Fibroblast of the aortic adventitia (primary cell): ENCODE measurements around the gene MRPL38. TPM values are rescaled to one million over a fixed set of nuclear protein-coding genes. Genes with fewer than 3 reads are reported as not detected.

Experiments used
- DNase-seq: peaks from one replicate; pipeline ENCODE4 v3.0.0-alpha.2; 2010; ENCODE audit warnings: low read depth
- H3K4me3 ChIP-seq: 2 replicates; pipeline ENCODE4 v1.5.1; 2011; ENCODE audit warnings: low read depth, mild to moderate bottlenecking, control low read depth, low read length, moderate library complexity
- total RNA-seq: library from RNA; depleted of rRNA; stranded (reverse); fragments of >200 nt; gene quantifications from 2 replicates; pipeline ENCODE4 v1.2.3, GENCODE V29; 2012; ENCODE audit warnings: low replicate concordance
- TF ChIP-seq, protein P1 (sequence below): IDR thresholded peaks from 2 replicates; pipeline ENCODE4 v1.5.1; 2011; ENCODE audit warnings: mild to moderate bottlenecking, low read length, control low read depth, inconsistent platforms; ENCODE audit not compliant: insufficient read depth

The MRPL38 gene
- total RNA-seq, 1 donor = 27.0 TPM

DNA sequence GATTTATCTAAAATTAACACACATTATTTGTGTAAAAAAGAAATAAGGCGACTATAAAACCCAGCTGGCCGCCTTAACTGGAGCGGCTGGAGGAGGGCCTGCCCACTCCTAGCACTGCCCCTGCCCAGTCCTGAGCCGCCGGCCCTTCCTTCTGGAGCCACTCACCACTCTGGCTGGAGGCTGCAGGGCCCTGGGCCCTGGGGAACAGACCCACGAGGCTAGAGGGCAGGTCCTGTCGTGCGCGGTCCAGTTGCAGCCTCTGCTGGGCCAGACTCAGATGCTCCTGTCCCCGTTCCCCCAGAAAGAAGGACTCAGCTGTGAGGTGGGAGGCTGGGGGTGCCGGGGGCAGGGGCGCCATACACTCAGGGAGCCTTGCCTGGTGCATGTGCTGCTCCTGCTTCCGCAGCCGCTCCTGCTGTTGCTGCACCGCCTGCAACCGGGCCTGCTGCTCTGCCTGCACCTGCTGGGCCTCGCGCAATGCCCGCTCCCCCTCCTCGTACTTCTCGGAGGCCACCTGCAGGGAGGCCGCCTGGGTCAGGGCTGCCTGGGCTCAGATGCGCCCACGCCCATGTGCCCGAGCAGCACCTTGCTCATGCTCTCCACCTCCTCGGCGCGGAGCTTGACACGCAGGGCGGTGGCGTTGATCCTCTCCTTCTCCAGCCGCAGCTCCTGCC lies 9.0 kb upstream of the MRPL38 start:
- TF ChIP-seq, protein P1, sequence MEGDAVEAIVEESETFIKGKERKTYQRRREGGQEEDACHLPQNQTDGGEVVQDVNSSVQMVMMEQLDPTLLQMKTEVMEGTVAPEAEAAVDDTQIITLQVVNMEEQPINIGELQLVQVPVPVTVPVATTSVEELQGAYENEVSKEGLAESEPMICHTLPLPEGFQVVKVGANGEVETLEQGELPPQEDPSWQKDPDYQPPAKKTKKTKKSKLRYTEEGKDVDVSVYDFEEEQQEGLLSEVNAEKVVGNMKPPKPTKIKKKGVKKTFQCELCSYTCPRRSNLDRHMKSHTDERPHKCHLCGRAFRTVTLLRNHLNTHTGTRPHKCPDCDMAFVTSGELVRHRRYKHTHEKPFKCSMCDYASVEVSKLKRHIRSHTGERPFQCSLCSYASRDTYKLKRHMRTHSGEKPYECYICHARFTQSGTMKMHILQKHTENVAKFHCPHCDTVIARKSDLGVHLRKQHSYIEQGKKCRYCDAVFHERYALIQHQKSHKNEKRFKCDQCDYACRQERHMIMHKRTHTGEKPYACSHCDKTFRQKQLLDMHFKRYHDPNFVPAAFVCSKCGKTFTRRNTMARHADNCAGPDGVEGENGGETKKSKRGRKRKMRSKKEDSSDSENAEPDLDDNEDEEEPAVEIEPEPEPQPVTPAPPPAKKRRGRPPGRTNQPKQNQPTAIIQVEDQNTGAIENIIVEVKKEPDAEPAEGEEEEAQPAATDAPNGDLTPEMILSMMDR = no peak
- no peak overlapping the region for H3K4me3 ChIP-seq
- no peak for DNase-seq

DNA sequence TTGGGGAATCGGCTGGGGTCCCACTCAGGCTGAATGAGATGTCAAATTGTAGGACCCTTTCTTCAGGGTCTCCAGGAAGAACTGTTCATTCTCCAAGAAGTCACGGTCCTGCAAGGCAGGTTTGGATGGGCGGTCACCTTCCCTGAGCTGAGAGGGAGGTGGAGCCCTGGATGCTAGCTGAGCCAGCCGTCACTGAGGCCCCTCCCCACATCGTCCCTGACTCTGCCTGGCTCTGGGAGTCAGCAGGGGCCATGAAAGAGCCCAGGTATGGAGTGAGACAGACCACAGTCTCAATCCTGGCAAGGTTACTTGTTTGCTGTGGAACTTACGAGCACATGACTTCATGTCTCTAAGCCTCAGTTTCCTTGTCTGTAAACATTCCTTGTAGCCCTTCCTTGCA lies 6.0 kb upstream of the MRPL38 start:
- H3K4me3 ChIP-seq = no peak overlapping the region
- no peak for DNase-seq
- TF ChIP-seq, protein P1 = no peak

DNA sequence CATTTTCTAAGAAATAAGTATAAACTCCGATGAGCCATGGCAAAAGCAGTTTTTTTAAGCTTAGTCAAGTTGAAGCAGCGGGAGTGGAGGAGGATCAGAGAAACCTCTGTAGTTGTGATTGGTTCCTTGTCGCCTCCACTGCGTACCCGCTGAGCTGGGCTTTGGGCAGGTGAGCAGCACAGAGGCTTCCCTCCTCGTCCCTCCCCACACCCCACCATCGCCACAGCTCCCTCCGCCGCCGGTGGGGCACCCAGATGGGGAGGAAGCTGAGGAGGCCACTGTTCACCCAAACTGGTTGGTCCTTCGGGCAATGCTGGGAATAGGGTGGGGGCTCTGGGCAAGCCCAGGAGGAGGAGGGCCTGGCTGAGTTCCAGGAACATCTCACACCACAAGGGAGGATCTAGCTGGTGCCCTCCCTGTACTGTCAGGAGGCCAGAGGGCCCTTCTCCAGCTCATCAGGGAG lies 5.2 kb upstream of the MRPL38 start:
- no peak for DNase-seq
- TF ChIP-seq, protein P1 = no peak
- H3K4me3 ChIP-seq = no peak overlapping the region

DNA sequence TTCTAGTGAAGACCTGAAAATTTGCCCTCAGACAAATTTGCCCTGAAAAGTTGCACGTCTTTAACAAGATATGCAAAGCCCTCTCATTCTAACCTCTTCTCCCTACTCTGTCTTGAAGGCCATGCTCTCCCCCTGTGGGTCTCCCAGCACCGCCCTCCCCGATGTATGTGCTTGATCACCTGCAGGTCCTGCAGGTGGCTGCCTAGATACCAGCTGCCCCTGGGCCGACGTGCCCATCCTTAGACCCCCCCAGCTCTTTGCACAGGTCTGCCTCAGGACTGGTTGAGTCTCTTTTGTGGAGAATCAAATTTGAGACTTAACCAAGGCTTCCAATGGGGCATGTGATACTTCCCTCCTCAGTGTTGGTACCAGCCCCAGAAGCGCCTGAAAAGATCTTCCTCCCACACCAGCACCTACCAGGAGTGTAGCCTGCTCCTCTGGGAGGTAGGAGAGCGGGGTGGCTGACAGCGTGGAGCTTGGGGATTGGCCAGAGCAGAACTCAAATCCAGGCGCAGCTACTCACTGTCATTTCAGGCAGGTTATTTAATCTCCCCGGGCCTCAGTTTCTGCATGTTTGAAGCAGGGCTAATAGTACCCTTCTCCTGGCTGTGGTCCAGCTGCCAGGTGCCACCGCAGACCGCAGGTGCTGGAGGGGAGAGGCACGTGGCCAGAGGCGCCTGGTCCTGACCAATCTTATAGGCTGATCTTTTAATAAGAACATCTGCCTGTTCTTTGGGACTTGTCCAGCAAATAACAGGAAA lies 4.5 kb upstream of the MRPL38 start:
- TF ChIP-seq, protein P1 = no peak

DNA sequence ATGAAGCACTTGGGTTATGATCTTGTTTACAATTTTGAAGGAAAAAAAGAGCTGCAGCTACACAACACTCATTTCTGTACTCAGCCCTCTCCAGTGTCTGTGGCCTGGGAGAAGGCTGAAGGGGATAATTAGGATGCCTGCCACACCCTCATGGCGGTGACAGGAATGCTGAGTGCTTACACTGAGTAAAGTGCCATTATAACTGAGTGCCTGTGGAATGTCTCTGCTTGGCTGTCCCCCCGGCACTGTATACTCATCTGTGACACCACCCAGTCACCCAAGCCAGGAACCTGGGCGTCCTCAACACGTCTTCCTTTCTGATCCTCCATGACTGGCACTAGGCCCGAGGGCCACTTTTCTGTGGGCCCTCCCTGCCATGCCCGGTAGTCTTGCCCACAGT lies 3.5 kb upstream of the MRPL38 start:
- DNase-seq = no peak
- TF ChIP-seq, protein P1 = no peak
- H3K4me3 ChIP-seq = no peak overlapping the region

More for the DNA sequence above, 4.5 kb upstream of the MRPL38 start:
- no peak overlapping the region for H3K4me3 ChIP-seq
- no peak for DNase-seq

DNA sequence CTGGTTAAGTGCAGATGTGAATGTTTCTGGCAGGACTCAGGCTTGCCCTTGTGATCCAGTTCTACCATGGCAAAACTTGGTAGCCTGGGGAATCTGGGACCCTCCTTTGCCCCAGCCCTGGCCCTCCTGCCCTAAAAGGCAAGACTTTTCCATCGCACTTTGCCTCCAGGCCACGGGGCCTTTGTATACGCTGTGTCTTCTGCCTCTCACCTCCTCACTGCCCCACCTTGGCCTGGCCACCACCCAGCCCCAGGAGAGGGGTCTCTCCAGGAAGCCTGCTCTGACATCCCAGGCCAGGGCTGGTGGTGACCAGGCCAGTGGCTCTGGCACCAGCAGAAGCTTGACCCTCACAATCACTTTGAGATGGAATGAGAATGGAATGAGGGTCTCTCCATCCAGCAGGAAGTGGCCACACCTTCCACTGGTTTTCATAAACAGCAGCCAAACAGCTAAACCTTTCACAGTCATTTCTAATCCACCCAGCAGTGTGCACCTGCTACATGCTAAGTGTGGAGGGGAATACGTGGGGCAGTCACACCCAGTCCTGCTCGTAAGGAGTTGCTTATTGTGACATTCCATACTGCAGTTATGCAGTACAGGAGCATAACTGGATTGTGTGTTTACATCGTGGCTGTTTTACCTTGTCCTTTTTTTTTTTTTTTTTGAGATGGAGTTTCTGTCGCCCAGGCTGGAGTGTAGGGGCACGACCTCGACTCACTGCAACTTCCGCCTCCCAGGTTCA lies 1.6 kb upstream of the MRPL38 start:
- H3K4me3 ChIP-seq = no peak overlapping the region
- TF ChIP-seq, protein P1 = no peak
- no peak for DNase-seq
